Keratinocyte (primary cell): Measurements from ENCODE around the gene SYK. TPM values are rescaled to one million over a fixed set of nuclear protein-coding genes. Genes with fewer than 3 reads are reported as not detected.

Experiments used
- DNase-seq: peaks from one replicate; pipeline ENCODE4 v3.0.0-alpha.2; 2011; ENCODE audit warnings: low read depth, missing footprints, low spot score
- FAIRE-seq: peaks from 2 replicates; lab custom pipeline; 2011; peaks lifted over from hg19 to GRCh38; lab: Jason Lieb, UNC
- H2AFZ ChIP-seq: 2 replicates; pipeline ENCODE4 v1.6.0; 2012; ENCODE audit warnings: low read length, control low read depth, inconsistent platforms; ENCODE audit not compliant: control insufficient read depth
- H3K27ac ChIP-seq: 2 replicates; pipeline ENCODE4 v1.5.1; 2011; ENCODE audit warnings: low read length; ENCODE audit not compliant: control insufficient read depth, insufficient read depth
- H3K27me3 ChIP-seq: 3 replicates; pipeline ENCODE4 v1.6.0; 2011; ENCODE audit warnings: low read length; ENCODE audit not compliant: control insufficient read depth, insufficient read depth; ENCODE audit errors: extremely low read depth
- H3K36me3 ChIP-seq, 2 experiments: 2 replicates in 1 of 2; 3 replicates in 1 of 2; pipeline ENCODE4 v1.5.1; 2011; ENCODE audit warnings: low read length in 2 of 2, mild to moderate bottlenecking in 1 of 2; ENCODE audit not compliant: control insufficient read depth in 2 of 2, insufficient read depth in 2 of 2; ENCODE audit errors: extremely low read depth in 1 of 2
- H3K4me1 ChIP-seq: 3 replicates; pipeline ENCODE4 v1.5.1; 2011; ENCODE audit warnings: low read length; ENCODE audit not compliant: control insufficient read depth, insufficient read depth; ENCODE audit errors: extremely low read depth
- H3K4me2 ChIP-seq: 3 replicates; pipeline ENCODE4 v1.6.0; 2011; ENCODE audit warnings: low read depth, low read length; ENCODE audit not compliant: control insufficient read depth, insufficient read depth; ENCODE audit errors: extremely low read depth
- H3K4me3 ChIP-seq, 3 experiments: fragments of 200-600 bp in 1 of 3; sonication (generic) in 1 of 3; 2 replicates in 2 of 3; 3 replicates in 1 of 3; pipeline ENCODE4 v1.5.1; 2011 to 2016; ENCODE audit warnings: low read length in 3 of 3, mild to moderate bottlenecking in 3 of 3, control low read depth in 2 of 3, inconsistent platforms in 1 of 3, low read depth in 1 of 3, mixed read lengths in 1 of 3, mixed run types in 1 of 3, moderate library complexity in 1 of 3; ENCODE audit not compliant: control insufficient read depth in 2 of 3, insufficient read depth in 2 of 3; ENCODE audit errors: extremely low read depth in 1 of 3
- H3K79me2 ChIP-seq: 2 replicates; pipeline ENCODE4 v1.6.0; 2012; ENCODE audit warnings: low read length; ENCODE audit not compliant: control insufficient read depth, insufficient read depth
- H3K9ac ChIP-seq: 3 replicates; pipeline ENCODE4 v1.6.0; 2011; ENCODE audit warnings: low read length; ENCODE audit not compliant: control insufficient read depth, insufficient read depth; ENCODE audit errors: extremely low read depth
- H3K9me1 ChIP-seq: 3 replicates; pipeline ENCODE4 v1.6.0; 2011; ENCODE audit warnings: low read length; ENCODE audit not compliant: control insufficient read depth, insufficient read depth; ENCODE audit errors: extremely low read depth
- H3K9me3 ChIP-seq: 2 replicates; pipeline ENCODE4 v1.5.1; 2012; ENCODE audit warnings: low read depth, low read length; ENCODE audit not compliant: control insufficient read depth
- H4K20me1 ChIP-seq: 3 replicates; pipeline ENCODE4 v1.6.0; 2011; ENCODE audit warnings: low read length; ENCODE audit not compliant: control insufficient read depth, insufficient read depth; ENCODE audit errors: extremely low read depth
- EZH2 ChIP-seq: IDR thresholded peaks from one replicate; pipeline ENCODE4 v1.6.1; 2012; ENCODE audit warnings: inconsistent platforms, mild to moderate bottlenecking, low read length, moderate library complexity
- dilution Hi-C: fragments of 300-500 bp; cut with MboI; formaldehyde crosslinking; loops from one replicate; pipeline ENCODE4 v1.7.0; 2020; ENCODE audit warnings: low sequenced_read_pairs; ENCODE audit not compliant: extremely low pct_ligation_motif_present
- polyA plus RNA-seq, 5 experiments: library from polyadenylated mRNA; depleted of rRNA in 3 of 5; stranded (reverse) in 3 of 5; stranded (forward) in 1 of 5; unstranded in 1 of 5; fragments of >200 nt; gene quantifications; 1 replicate in 1 of 5; 2 replicates in 3 of 5; 3 replicates in 1 of 5; pipeline versions ENCODE4 v1.2.1 to v1.2.3, GENCODE V29; 2011 to 2012; ENCODE audit warnings: missing spikeins in 2 of 5, low read depth in 1 of 5, low replicate concordance in 1 of 5
- TF ChIP-seq, protein P1 (sequence below), 3 experiments: IDR thresholded peaks in 1 of 3; conservative IDR thresholded peaks in 1 of 3; optimal IDR thresholded peaks in 1 of 3; 2 replicates in 2 of 3; 3 replicates in 1 of 3; pipeline versions ENCODE3 to v1.5.1; 2011; ENCODE audit warnings: low read length in 3 of 3, mild to moderate bottlenecking in 3 of 3, moderate library complexity in 2 of 3, control low read depth in 1 of 3, inconsistent platforms in 1 of 3; ENCODE audit not compliant: insufficient read depth in 2 of 3; ENCODE audit errors: extremely low read depth in 1 of 3

SYK gene
- polyA plus RNA-seq, 1 donor (not counting 4 experiments of a cell fraction or from before 2014, with no cell fraction given), result 2.0 TPM

DNA sequence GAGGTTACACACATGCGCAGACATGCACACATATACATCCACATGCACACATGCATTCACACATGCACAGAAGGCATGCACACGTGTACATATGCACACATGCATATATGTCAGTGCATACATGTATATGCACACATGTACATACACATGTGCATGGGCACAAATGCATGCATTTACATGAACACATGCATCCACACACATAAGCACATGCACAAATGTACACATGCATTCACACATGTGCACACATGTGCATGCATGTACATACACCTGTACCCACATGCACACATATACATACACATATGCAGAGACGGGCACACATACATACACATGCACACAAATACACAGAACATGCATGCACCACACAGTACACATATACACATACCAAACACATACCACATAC lies 97.7 kb downstream of the SYK start:
- Histone ChIP-seq H2AFZ (no peak overlapping the region), H3K9me3 (no peaks in the 10 kb centered on the region), H3K27ac (no peak overlapping the region), H4K20me1 (no peaks in the 10 kb centered on the region), H3K9ac (no peak overlapping the region), H3K4me3 (no peak overlapping the region), H3K9me1 (no peaks in the 10 kb centered on the region), H3K79me2 (no peaks in the 10 kb centered on the region), H3K4me1 (peaks cover 7% of the 10 kb centered on the region), H3K27me3 (no peaks in the 10 kb centered on the region), H3K36me3 (no peaks in the 10 kb centered on the region), H3K4me2 (no peak overlapping the region)
- DNase-seq (no peak), FAIRE-seq (no peak)
- dilution Hi-C loops, result no loop called here
- TF ChIP-seq, protein P1, sequence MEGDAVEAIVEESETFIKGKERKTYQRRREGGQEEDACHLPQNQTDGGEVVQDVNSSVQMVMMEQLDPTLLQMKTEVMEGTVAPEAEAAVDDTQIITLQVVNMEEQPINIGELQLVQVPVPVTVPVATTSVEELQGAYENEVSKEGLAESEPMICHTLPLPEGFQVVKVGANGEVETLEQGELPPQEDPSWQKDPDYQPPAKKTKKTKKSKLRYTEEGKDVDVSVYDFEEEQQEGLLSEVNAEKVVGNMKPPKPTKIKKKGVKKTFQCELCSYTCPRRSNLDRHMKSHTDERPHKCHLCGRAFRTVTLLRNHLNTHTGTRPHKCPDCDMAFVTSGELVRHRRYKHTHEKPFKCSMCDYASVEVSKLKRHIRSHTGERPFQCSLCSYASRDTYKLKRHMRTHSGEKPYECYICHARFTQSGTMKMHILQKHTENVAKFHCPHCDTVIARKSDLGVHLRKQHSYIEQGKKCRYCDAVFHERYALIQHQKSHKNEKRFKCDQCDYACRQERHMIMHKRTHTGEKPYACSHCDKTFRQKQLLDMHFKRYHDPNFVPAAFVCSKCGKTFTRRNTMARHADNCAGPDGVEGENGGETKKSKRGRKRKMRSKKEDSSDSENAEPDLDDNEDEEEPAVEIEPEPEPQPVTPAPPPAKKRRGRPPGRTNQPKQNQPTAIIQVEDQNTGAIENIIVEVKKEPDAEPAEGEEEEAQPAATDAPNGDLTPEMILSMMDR (optimal IDR thresholded peaks at IDR 0.05 in 1 of 3, IDR thresholded peaks at IDR 0.05 in 1 of 3, conservative IDR thresholded peaks at IDR 0.05 in 1 of 3; ENCODE audit: extremely low read depth in 1 of 3, insufficient read depth in 2 of 3, low read length in 3 of 3), result no peak
- TF ChIP-seq EZH2, result no peak

GRCh38 chr9:90900130-90900529 lies 98.5 kb downstream of the SYK start:
- DNase-seq, result no peak
- H2AFZ ChIP-seq, result no peak overlapping the region
- H4K20me1 ChIP-seq, result no peaks in the 10 kb centered on the region
- no peak overlapping the region for H3K27ac ChIP-seq
- dilution Hi-C loops, result no loop called here
- no peak overlapping the region for H3K9ac ChIP-seq
- TF ChIP-seq EZH2, result no peak
- TF ChIP-seq, protein P1 (optimal IDR thresholded peaks at IDR 0.05 in 1 of 3, IDR thresholded peaks at IDR 0.05 in 1 of 3, conservative IDR thresholded peaks at IDR 0.05 in 1 of 3; ENCODE audit: extremely low read depth in 1 of 3, insufficient read depth in 2 of 3, low read length in 3 of 3), result no peak
- no peaks in the 10 kb centered on the region for H3K27me3 ChIP-seq
- H3K79me2 ChIP-seq, result no peaks in the 10 kb centered on the region
- FAIRE-seq, result no peak
- H3K36me3 ChIP-seq, result no peaks in the 10 kb centered on the region
- H3K4me2 ChIP-seq, result no peak overlapping the region
- no peak overlapping the region for H3K4me3 ChIP-seq
- H3K9me1 ChIP-seq, result no peaks in the 10 kb centered on the region
- peaks cover 6% of the 10 kb centered on the region for H3K4me1 ChIP-seq
- no peaks in the 10 kb centered on the region for H3K9me3 ChIP-seq
